ENCODE results near the gene GIMD1.

DNA sequence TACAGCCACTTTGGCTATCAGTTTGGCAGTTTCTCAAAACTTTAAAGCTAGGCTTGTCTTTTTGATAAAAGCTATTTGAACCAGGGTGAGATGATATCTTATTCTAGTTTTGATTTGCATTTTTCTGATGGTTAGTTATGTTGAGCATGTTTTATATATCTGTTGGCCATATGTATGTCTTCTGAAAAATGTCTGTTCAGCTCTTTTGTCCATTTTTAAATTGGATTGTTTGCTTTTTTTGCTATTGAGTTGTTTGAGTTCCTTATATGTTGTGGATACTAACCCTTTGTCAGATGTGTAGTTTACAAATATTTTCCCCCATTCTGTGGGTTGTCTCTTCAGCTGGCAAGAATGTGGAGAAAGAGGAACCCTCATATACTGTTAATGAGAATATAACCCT is 11.6 kb upstream of the GIMD1 start:
- TF ChIP-seq, protein P1, sequence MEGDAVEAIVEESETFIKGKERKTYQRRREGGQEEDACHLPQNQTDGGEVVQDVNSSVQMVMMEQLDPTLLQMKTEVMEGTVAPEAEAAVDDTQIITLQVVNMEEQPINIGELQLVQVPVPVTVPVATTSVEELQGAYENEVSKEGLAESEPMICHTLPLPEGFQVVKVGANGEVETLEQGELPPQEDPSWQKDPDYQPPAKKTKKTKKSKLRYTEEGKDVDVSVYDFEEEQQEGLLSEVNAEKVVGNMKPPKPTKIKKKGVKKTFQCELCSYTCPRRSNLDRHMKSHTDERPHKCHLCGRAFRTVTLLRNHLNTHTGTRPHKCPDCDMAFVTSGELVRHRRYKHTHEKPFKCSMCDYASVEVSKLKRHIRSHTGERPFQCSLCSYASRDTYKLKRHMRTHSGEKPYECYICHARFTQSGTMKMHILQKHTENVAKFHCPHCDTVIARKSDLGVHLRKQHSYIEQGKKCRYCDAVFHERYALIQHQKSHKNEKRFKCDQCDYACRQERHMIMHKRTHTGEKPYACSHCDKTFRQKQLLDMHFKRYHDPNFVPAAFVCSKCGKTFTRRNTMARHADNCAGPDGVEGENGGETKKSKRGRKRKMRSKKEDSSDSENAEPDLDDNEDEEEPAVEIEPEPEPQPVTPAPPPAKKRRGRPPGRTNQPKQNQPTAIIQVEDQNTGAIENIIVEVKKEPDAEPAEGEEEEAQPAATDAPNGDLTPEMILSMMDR (conservative IDR thresholded peaks at IDR 0.05): no peak
- no peak for TF ChIP-seq EZH2 (IDR thresholded peaks at IDR 0.05; ENCODE audit: low read depth)
